Loucy (cell line): ENCODE data around the gene OTOP1.

Source experiments
- H2AFZ ChIP-seq: fragments of 200-600 bp; sonication (generic); 2 replicates; pipeline ENCODE4 v1.6.0; 2016; ENCODE audit warnings: antibody characterized with exemption, mild to moderate bottlenecking, low read length, moderate library complexity
- H3F3A ChIP-seq: fragments of 200-600 bp; 2 replicates; pipeline ENCODE4 v1.6.0; 2016; ENCODE audit warnings: antibody characterized with exemption, low read depth, mild to moderate bottlenecking
- H3K27me3 ChIP-seq: fragments of 200-600 bp; sonication (generic); 2 replicates; pipeline ENCODE4 v1.6.1; 2014; ENCODE audit warnings: low read length, mild to moderate bottlenecking; ENCODE audit not compliant: insufficient read depth, poor library complexity, severe bottlenecking
- H3K36me3 ChIP-seq: fragments of 200-600 bp; sonication (generic); 2 replicates; pipeline ENCODE4 v1.6.1; 2016; ENCODE audit warnings: low read length; ENCODE audit not compliant: insufficient read depth
- H3K4me1 ChIP-seq: fragments of 200-600 bp; sonication (generic); 2 replicates; pipeline ENCODE4 v1.5.1; 2014; ENCODE audit warnings: low read length, mild to moderate bottlenecking; ENCODE audit not compliant: insufficient read depth, poor library complexity, severe bottlenecking
- H3K4me2 ChIP-seq: fragments of 200-600 bp; sonication (generic); 2 replicates; pipeline ENCODE4 v1.6.0; 2014; ENCODE audit warnings: antibody characterized with exemption, low read length, low read depth, mild to moderate bottlenecking; ENCODE audit not compliant: poor library complexity, severe bottlenecking
- H3K4me3 ChIP-seq: fragments of 200-600 bp; sonication (generic); 2 replicates; pipeline ENCODE4 v1.5.1; 2014; ENCODE audit warnings: low read length, mild to moderate bottlenecking, mixed read lengths; ENCODE audit not compliant: poor library complexity, severe bottlenecking
- H3K79me2 ChIP-seq: fragments of 200-600 bp; sonication (generic); 2 replicates; pipeline ENCODE4 v1.6.1; 2014; ENCODE audit warnings: low read length; ENCODE audit not compliant: insufficient read depth
- H3K9ac ChIP-seq: fragments of 200-600 bp; sonication (generic); 2 replicates; pipeline ENCODE4 v1.6.0; 2014; ENCODE audit warnings: mild to moderate bottlenecking, low read depth, low read length, moderate library complexity; ENCODE audit not compliant: poor library complexity, severe bottlenecking
- H3K9me2 ChIP-seq: fragments of 200-600 bp; sonication (generic); replicated peaks from 2 replicates; pipeline ENCODE4 v1.6.1; 2016; ENCODE audit warnings: low read depth, low read length, mixed read lengths
- H3K9me3 ChIP-seq: fragments of 200-600 bp; sonication (generic); 2 replicates; pipeline ENCODE4 v1.6.1; 2014; ENCODE audit warnings: mild to moderate bottlenecking, antibody characterized with exemption, low read length, low read depth; ENCODE audit not compliant: insufficient read depth
- H4K20me1 ChIP-seq: fragments of 200-600 bp; sonication (generic); 2 replicates; pipeline ENCODE4 v1.6.0; 2014; ENCODE audit warnings: antibody characterized with exemption, low read length, mild to moderate bottlenecking; ENCODE audit not compliant: insufficient read depth, poor library complexity, severe bottlenecking
- CTCF ChIP-seq: fragments of 200-600 bp; sonication (generic); conservative IDR thresholded peaks from 2 replicates; pipeline ENCODE4 v1.5.1; 2014; ENCODE audit warnings: mild to moderate bottlenecking, antibody characterized with exemption, low read length
- EZH2phosphoT487 ChIP-seq: fragments of 200-600 bp; IDR thresholded peaks from 2 replicates; pipeline ENCODE4 v1.6.1; 2018; ENCODE audit warnings: antibody characterized with exemption, mild to moderate bottlenecking, moderate library complexity, borderline replicate concordance

Gene OTOP1

DNA sequence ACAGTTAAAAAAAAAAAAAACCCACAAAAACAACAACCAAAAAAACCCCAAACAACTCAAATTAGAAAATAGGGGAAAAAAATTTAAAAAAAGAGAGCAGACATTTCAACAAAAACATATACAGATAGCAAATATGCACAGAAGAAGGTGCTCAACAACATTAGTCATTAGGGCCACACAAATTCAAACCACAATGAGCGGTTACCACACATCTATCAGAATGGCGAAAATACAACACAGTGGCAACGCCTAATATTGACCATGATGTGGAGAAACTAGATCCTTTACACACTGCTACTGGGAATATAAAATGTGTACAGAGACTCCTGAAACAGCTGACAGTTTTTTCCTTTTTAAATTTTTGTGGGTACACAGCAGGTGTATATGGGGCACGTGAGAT lies 43.8 kb upstream of the OTOP1 start:
- Histone ChIP-seq H3K36me3 (peaks cover 70% of the 10 kb centered on the region; the same call in 1 of the 2 replicates), H3K9me2 (no peaks in the 10 kb centered on the region), H4K20me1 (no peaks in the 10 kb centered on the region), H3K27me3 (no peaks in the 10 kb centered on the region), H2AFZ (no peak overlapping the region), H3K79me2 (no peaks in the 10 kb centered on the region), H3K4me1 (no peaks in the 10 kb centered on the region), H3K9me3 (no peaks in the 10 kb centered on the region), H3K9ac (no peak overlapping the region), H3F3A (no peaks in the 10 kb centered on the region), H3K4me2 (no peak overlapping the region), H3K4me3 (no peak overlapping the region)
- no peak for TF ChIP-seq EZH2phosphoT487
- no peak for TF ChIP-seq CTCF

DNA sequence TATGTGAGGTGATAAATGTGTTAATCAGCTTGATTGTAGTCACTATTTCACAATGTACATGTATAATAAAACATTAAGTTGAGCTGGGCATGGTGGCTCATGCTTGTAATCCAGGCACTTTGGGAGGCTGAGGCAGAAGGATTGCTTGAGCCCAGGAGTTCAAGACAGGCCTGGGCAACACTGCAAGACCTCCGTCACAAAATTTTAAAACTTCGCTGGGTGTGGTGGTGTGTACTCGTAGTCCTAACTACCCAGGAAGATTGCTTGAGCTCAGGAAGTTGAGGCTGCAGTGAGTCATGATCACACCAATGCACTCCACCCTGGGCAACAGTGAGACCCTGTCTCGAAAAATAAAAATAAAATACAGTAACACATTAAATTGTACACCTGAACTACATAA lies 43.1 kb upstream of the OTOP1 start:
- Histone ChIP-seq H2AFZ (no peak overlapping the region), H3K4me1 (no peaks in the 10 kb centered on the region), H3K79me2 (no peaks in the 10 kb centered on the region), H3K9me3 (no peaks in the 10 kb centered on the region), H3F3A (no peaks in the 10 kb centered on the region), H4K20me1 (no peaks in the 10 kb centered on the region), H3K27me3 (no peaks in the 10 kb centered on the region), H3K4me2 (no peak overlapping the region), H3K9ac (no peak overlapping the region), H3K9me2 (no peaks in the 10 kb centered on the region), H3K4me3 (no peak overlapping the region), H3K36me3 (peaks cover 63% of the 10 kb centered on the region; the same call in 1 of the 2 replicates)
- TF ChIP-seq EZH2phosphoT487: no peak
- TF ChIP-seq CTCF: no peak

DNA sequence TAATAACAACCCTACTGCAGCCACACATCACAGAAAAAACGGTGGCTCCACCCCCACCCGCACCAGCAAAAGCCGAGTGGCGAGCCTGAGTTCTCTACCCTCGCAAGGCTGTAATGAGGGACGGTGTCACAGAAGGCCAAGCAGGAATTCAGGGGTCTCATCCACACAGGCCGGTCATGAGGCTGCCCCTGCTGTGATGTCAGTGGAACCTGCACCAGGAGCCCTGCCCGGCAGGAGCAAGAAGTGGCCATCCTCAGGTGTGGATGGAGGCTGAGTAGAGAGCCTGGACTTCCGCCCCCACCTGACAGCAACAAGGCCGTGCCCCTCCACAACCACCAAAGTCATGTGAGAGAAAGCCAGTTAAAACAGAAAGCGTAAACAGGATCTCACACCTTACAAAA lies 42.6 kb upstream of the OTOP1 start:
- H3F3A ChIP-seq: no peaks in the 10 kb centered on the region
- H3K9me3 ChIP-seq: no peaks in the 10 kb centered on the region
- H3K9ac ChIP-seq: no peak overlapping the region
- H3K4me3 ChIP-seq: no peak overlapping the region
- H3K36me3 ChIP-seq: peaks cover 58% of the 10 kb centered on the region; the same call in 1 of the 2 replicates
- no peak overlapping the region for H2AFZ ChIP-seq
- H3K27me3 ChIP-seq: no peaks in the 10 kb centered on the region
- H3K9me2 ChIP-seq: no peaks in the 10 kb centered on the region
- H4K20me1 ChIP-seq: no peaks in the 10 kb centered on the region
- TF ChIP-seq CTCF (no peak), EZH2phosphoT487 (no peak)
- H3K4me1 ChIP-seq: no peaks in the 10 kb centered on the region
- H3K79me2 ChIP-seq: no peaks in the 10 kb centered on the region
- no peak overlapping the region for H3K4me2 ChIP-seq
